GM18508 (cell line): ENCODE results near the gene NMBR.
"Not testable (repeated sequence)": the region's sequence is repeated elsewhere in the genome, so short reads cannot be mapped to it uniquely, and the experiment has no call there.

Experiments used
- ATAC-seq: cut with Tn5 transposase; IDR thresholded peaks from one replicate; pipeline ENCODE4 v1.9.1; 2021; ENCODE audit warnings: moderate number of reproducible peaks; ENCODE audit not compliant: insufficient read depth, unreplicated experiment

The NMBR gene

GRCh38 chr6:142146828-142147662, at the start of gene NMBR, which contains the start of gene VTA1:
NMBR (minus strand) TSS chr6:142147122; CDS start chr6:142088658, 58,464 bp downstream.
VTA1 (plus strand) TSS chr6:142147263; CDS start chr6:142147288, 25 bp downstream.
- peak; percentile 98 for ATAC-seq

- no peak for ATAC-seq
These were observed 49.1 kb upstream of the NMBR start for GRCh38 chr6:142195862-142196541.

GRCh38 chr6:142193621-142194020, 46.7 kb upstream of the NMBR start:
- ATAC-seq, result no peak

GRCh38 chr6:142192343-142192742, 45.4 kb upstream of the NMBR start:
- no peak for ATAC-seq

GRCh38 chr6:142189057-142189456, 42.1 kb upstream of the NMBR start:
- ATAC-seq, result no peak

GRCh38 chr6:142188341-142188740, 41.4 kb upstream of the NMBR start:
- not testable (repeated sequence) for ATAC-seq

- no peak for ATAC-seq
These were observed 40.3 kb upstream of the NMBR start for GRCh38 chr6:142187209-142187608.

- ATAC-seq, result no peak
These were observed 38.7 kb upstream of the NMBR start for GRCh38 chr6:142185641-142186040.

GRCh38 chr6:142184307-142184706, 37.4 kb upstream of the NMBR start:
- no peak for ATAC-seq

GRCh38 chr6:142183351-142183750, 36.4 kb upstream of the NMBR start:
- no peak for ATAC-seq

- ATAC-seq, result no peak
These were observed 35.1 kb upstream of the NMBR start for GRCh38 chr6:142182004-142182403.

GRCh38 chr6:142178129-142178528, 31.2 kb upstream of the NMBR start:
- ATAC-seq, result no peak

- ATAC-seq, result no peak
These were observed 27.8 kb upstream of the NMBR start for GRCh38 chr6:142174703-142175102.

- no peak for ATAC-seq
These were observed 27.1 kb upstream of the NMBR start for GRCh38 chr6:142173980-142174379.

GRCh38 chr6:142172758-142173157, 25.8 kb upstream of the NMBR start:
- no peak for ATAC-seq

- no peak for ATAC-seq
These were observed 24.4 kb upstream of the NMBR start for GRCh38 chr6:142171351-142171750.

- no peak for ATAC-seq
These were observed 20.6 kb upstream of the NMBR start for GRCh38 chr6:142167486-142167885.

- ATAC-seq, result no peak
These were observed 20.1 kb upstream of the NMBR start for GRCh38 chr6:142167071-142167470.

- no peak for ATAC-seq
These were observed 18.3 kb upstream of the NMBR start for GRCh38 chr6:142165227-142165626.

- no peak for ATAC-seq
These were observed 15.9 kb upstream of the NMBR start for GRCh38 chr6:142162780-142163179.

- not testable (repeated sequence) for ATAC-seq
These were observed 9.8 kb upstream of the NMBR start for GRCh38 chr6:142156758-142157068.
